Keratinocyte (primary cell): ENCODE data around the gene NPDC1. TPM values are rescaled to one million over a fixed set of nuclear protein-coding genes. Genes with fewer than 3 reads are reported as not detected.

Experiments used
- DNase-seq: peaks from one replicate; pipeline ENCODE4 v3.0.0-alpha.2; 2011; ENCODE audit warnings: low read depth, missing footprints, low spot score
- FAIRE-seq: peaks from 2 replicates; lab custom pipeline; 2011; peaks lifted over from hg19 to GRCh38; lab: Jason Lieb, UNC
- H2AFZ ChIP-seq: 2 replicates; pipeline ENCODE4 v1.6.0; 2012; ENCODE audit warnings: low read length, control low read depth, inconsistent platforms; ENCODE audit not compliant: control insufficient read depth
- H3K27ac ChIP-seq: 2 replicates; pipeline ENCODE4 v1.5.1; 2011; ENCODE audit warnings: low read length; ENCODE audit not compliant: control insufficient read depth, insufficient read depth
- H3K27me3 ChIP-seq: 3 replicates; pipeline ENCODE4 v1.6.0; 2011; ENCODE audit warnings: low read length; ENCODE audit not compliant: control insufficient read depth, insufficient read depth; ENCODE audit errors: extremely low read depth
- H3K36me3 ChIP-seq, 2 experiments: 2 replicates in 1 of 2; 3 replicates in 1 of 2; pipeline ENCODE4 v1.5.1; 2011; ENCODE audit warnings: low read length in 2 of 2, mild to moderate bottlenecking in 1 of 2; ENCODE audit not compliant: control insufficient read depth in 2 of 2, insufficient read depth in 2 of 2; ENCODE audit errors: extremely low read depth in 1 of 2
- H3K4me1 ChIP-seq: 3 replicates; pipeline ENCODE4 v1.5.1; 2011; ENCODE audit warnings: low read length; ENCODE audit not compliant: control insufficient read depth, insufficient read depth; ENCODE audit errors: extremely low read depth
- H3K4me2 ChIP-seq: 3 replicates; pipeline ENCODE4 v1.6.0; 2011; ENCODE audit warnings: low read depth, low read length; ENCODE audit not compliant: control insufficient read depth, insufficient read depth; ENCODE audit errors: extremely low read depth
- H3K4me3 ChIP-seq, 3 experiments: fragments of 200-600 bp in 1 of 3; sonication (generic) in 1 of 3; 2 replicates in 2 of 3; 3 replicates in 1 of 3; pipeline ENCODE4 v1.5.1; 2011 to 2016; ENCODE audit warnings: low read length in 3 of 3, mild to moderate bottlenecking in 3 of 3, control low read depth in 2 of 3, inconsistent platforms in 1 of 3, low read depth in 1 of 3, mixed read lengths in 1 of 3, mixed run types in 1 of 3, moderate library complexity in 1 of 3; ENCODE audit not compliant: control insufficient read depth in 2 of 3, insufficient read depth in 2 of 3; ENCODE audit errors: extremely low read depth in 1 of 3
- H3K79me2 ChIP-seq: 2 replicates; pipeline ENCODE4 v1.6.0; 2012; ENCODE audit warnings: low read length; ENCODE audit not compliant: control insufficient read depth, insufficient read depth
- H3K9ac ChIP-seq: 3 replicates; pipeline ENCODE4 v1.6.0; 2011; ENCODE audit warnings: low read length; ENCODE audit not compliant: control insufficient read depth, insufficient read depth; ENCODE audit errors: extremely low read depth
- H3K9me1 ChIP-seq: 3 replicates; pipeline ENCODE4 v1.6.0; 2011; ENCODE audit warnings: low read length; ENCODE audit not compliant: control insufficient read depth, insufficient read depth; ENCODE audit errors: extremely low read depth
- H3K9me3 ChIP-seq: 2 replicates; pipeline ENCODE4 v1.5.1; 2012; ENCODE audit warnings: low read depth, low read length; ENCODE audit not compliant: control insufficient read depth
- H4K20me1 ChIP-seq: 3 replicates; pipeline ENCODE4 v1.6.0; 2011; ENCODE audit warnings: low read length; ENCODE audit not compliant: control insufficient read depth, insufficient read depth; ENCODE audit errors: extremely low read depth
- CTCF ChIP-seq, 3 experiments: IDR thresholded peaks in 1 of 3; conservative IDR thresholded peaks in 1 of 3; optimal IDR thresholded peaks in 1 of 3; 2 replicates in 2 of 3; 3 replicates in 1 of 3; pipeline versions ENCODE3 to v1.5.1; 2011; ENCODE audit warnings: low read length in 3 of 3, mild to moderate bottlenecking in 3 of 3, moderate library complexity in 2 of 3, control low read depth in 1 of 3, inconsistent platforms in 1 of 3; ENCODE audit not compliant: insufficient read depth in 2 of 3; ENCODE audit errors: extremely low read depth in 1 of 3
- EZH2 ChIP-seq: IDR thresholded peaks from one replicate; pipeline ENCODE4 v1.6.1; 2012; ENCODE audit warnings: inconsistent platforms, mild to moderate bottlenecking, low read length, moderate library complexity
- dilution Hi-C: fragments of 300-500 bp; cut with MboI; formaldehyde crosslinking; loops from one replicate; pipeline ENCODE4 v1.7.0; 2020; ENCODE audit warnings: low sequenced_read_pairs; ENCODE audit not compliant: extremely low pct_ligation_motif_present
- polyA plus RNA-seq, 5 experiments: library from polyadenylated mRNA; depleted of rRNA in 3 of 5; stranded (reverse) in 3 of 5; stranded (forward) in 1 of 5; unstranded in 1 of 5; fragments of >200 nt; gene quantifications; 1 replicate in 1 of 5; 2 replicates in 3 of 5; 3 replicates in 1 of 5; pipeline versions ENCODE4 v1.2.1 to v1.2.3, GENCODE V29; 2011 to 2012; ENCODE audit warnings: missing spikeins in 2 of 5, low read depth in 1 of 5, low replicate concordance in 1 of 5

NPDC1 gene
- polyA plus RNA-seq, 1 donor (not counting 4 experiments of a cell fraction or from before 2014, with no cell fraction given): 9.8 TPM

GRCh38 chr9:137084526-137084925, 38.5 kb upstream of the NPDC1 start:
- no peak overlapping the region for H3K4me2 ChIP-seq
- H2AFZ ChIP-seq: no peak overlapping the region
- peaks cover 8% of the 10 kb centered on the region for H3K79me2 ChIP-seq
- TF ChIP-seq EZH2 (no peak), CTCF (optimal IDR thresholded peaks at IDR 0.05 in 1 of 3, IDR thresholded peaks at IDR 0.05 in 1 of 3, conservative IDR thresholded peaks at IDR 0.05 in 1 of 3; ENCODE audit: extremely low read depth in 1 of 3, insufficient read depth in 2 of 3, low read length in 3 of 3) (no peak)
- dilution Hi-C loops: no loop called here
- DNase-seq (peak; percentile 82), FAIRE-seq (no peak)
- H3K4me1 ChIP-seq: peaks cover 48% of the 10 kb centered on the region
- H3K27ac ChIP-seq: peak overlapping the region; percentile 90
- H3K9me1 ChIP-seq: peaks cover 2% of the 10 kb centered on the region
- no peaks in the 10 kb centered on the region for H3K9me3 ChIP-seq
- peak overlapping the region; percentile 58 for H3K9ac ChIP-seq
- no peaks in the 10 kb centered on the region for H4K20me1 ChIP-seq
- no peak overlapping the region for H3K4me3 ChIP-seq
- peaks cover 5 to 7% of the 10 kb centered on the region in 2 experiments for H3K36me3 ChIP-seq
- H3K27me3 ChIP-seq: no peaks in the 10 kb centered on the region

GRCh38 chr9:137083394-137084004, 37.5 kb upstream of the NPDC1 start:
- Histone ChIP-seq H3K4me3 (no peak overlapping the region), H3K27ac (peak overlapping the region; percentile 90), H4K20me1 (no peaks in the 10 kb centered on the region), H3K36me3 (peaks cover 3 to 7% of the 10 kb centered on the region in 2 experiments), H3K4me2 (peak overlapping the region; percentile 42), H3K9me1 (peaks cover 2% of the 10 kb centered on the region), H3K4me1 (peaks cover 48% of the 10 kb centered on the region), H2AFZ (no peak overlapping the region), H3K27me3 (no peaks in the 10 kb centered on the region), H3K79me2 (peaks cover 3% of the 10 kb centered on the region), H3K9ac (peak overlapping the region; percentile 58), H3K9me3 (no peaks in the 10 kb centered on the region)
- peak; percentile 89 for FAIRE-seq
- peak; percentile 85 for DNase-seq
- TF ChIP-seq CTCF (optimal IDR thresholded peaks at IDR 0.05 in 1 of 3, IDR thresholded peaks at IDR 0.05 in 1 of 3, conservative IDR thresholded peaks at IDR 0.05 in 1 of 3; ENCODE audit: extremely low read depth in 1 of 3, insufficient read depth in 2 of 3, low read length in 3 of 3) (no peak), EZH2 (no peak)
- dilution Hi-C loops: no loop called here
